Psoas muscle (tissue), 8 donors: Measurements from ENCODE around the gene EHD4. TPM values are rescaled to one million over a fixed set of nuclear protein-coding genes. Genes with fewer than 3 reads are reported as not detected.

Source experiments
- ATAC-seq, 4 donors: fragments of 200-7000 bp; cut with Tn5 transposase; one replicate each; pipeline ENCODE4 v1.9.1; 2020; ENCODE audit warnings: moderate library complexity in 3 of 4, mild to moderate bottlenecking in 2 of 4
- DNase-seq, 2 donors: peaks; one replicate each; pipeline ENCODE4 v3.0.0-alpha.2; 2020
- H3K27ac ChIP-seq: fragments of 200-600 bp; one replicate; pipeline ENCODE4 v1.8.0; 2022
- H3K27me3 ChIP-seq, 3 donors: fragments of 200-600 bp in 1 of 3; one replicate each; pipeline versions ENCODE4 v1.6.1 to v1.8.0; 2013 to 2022; ENCODE audit warnings: low read length in 2 of 3, mild to moderate bottlenecking in 2 of 3, moderate library complexity in 1 of 3; ENCODE audit not compliant: insufficient read depth in 3 of 3
- H3K36me3 ChIP-seq, 2 donors: fragments of 200-600 bp in 1 of 2; one replicate each; pipeline versions ENCODE4 v1.6.1 to v1.8.0; 2013 to 2022; ENCODE audit warnings: low read depth in 1 of 2, mild to moderate bottlenecking in 1 of 2, moderate library complexity in 1 of 2; ENCODE audit not compliant: insufficient read depth in 1 of 2
- H3K4me1 ChIP-seq: fragments of 200-600 bp; one replicate; pipeline ENCODE4 v1.8.0; 2022
- H3K4me3 ChIP-seq: fragments of 200-600 bp; one replicate; pipeline ENCODE4 v1.8.0; 2022; ENCODE audit warnings: mild to moderate bottlenecking
- H3K9me3 ChIP-seq: fragments of 200-600 bp; one replicate; pipeline ENCODE4 v1.8.0; 2022
- WGBS, 3 donors: extraction: QIAGEN DNeasy Blood & Tissue Kit; methylation state at CpG; one replicate each; pipeline versions ENCODE4 v1.1.6 to v1.1.7; 2013; 5-methylcytosine and 5-hydroxymethylcytosine counted together
- intact Hi-C, 2 donors: fragments of 100-400 bp; cut with DNase I; formaldehyde crosslinking; loops; one replicate each; pipeline versions ENCODE4 v1.11.0 to v1.14.2; 2022
- polyA plus RNA-seq, 3 donors: library from polyadenylated mRNA; stranded (reverse); fragments of 200-250 nt; gene quantifications; one replicate each; pipeline ENCODE4 v1.2.3, GENCODE V29; 2013
- total RNA-seq, 4 donors: library from RNA; stranded (reverse); fragmentation: NEBNext Ultra II Directional in 2 of 4; extraction: Animal tissue kit (Norgen Biotek cat#: 25700) in 2 of 4; gene quantifications; one replicate each; pipeline versions ENCODE4 v1.2.1 to v1.2.4, GENCODE V29; 2021 to 2023
- TF ChIP-seq, protein P1 (sequence below): fragments of 200-600 bp; IDR thresholded peaks from one replicate; pipeline ENCODE4 v1.8.0; 2022; ENCODE audit warnings: antibody characterized with exemption
- donor health status: healthy with polysubstance abuse.
- donor health status: DM: no; HTN: no; CAD: no; lungs with moderate emphysema.
- donor health status: Bipolar disorder and iron deficiency.
- donor health status: healthy.
- donor health status: DM: yes; HTN: yes; CAD: no.
- donor health status: DM: no; HTN: no; CAD: no.
- donor health status: DM: no; HTN: no; CAD: no.
- donor health status: DM: yes; HTN: yes; CAD: no.

The EHD4 gene
- total and polyA plus RNA-seq, 7 donors, result 1.7 to 9.6 (median 5.3) TPM

DNA sequence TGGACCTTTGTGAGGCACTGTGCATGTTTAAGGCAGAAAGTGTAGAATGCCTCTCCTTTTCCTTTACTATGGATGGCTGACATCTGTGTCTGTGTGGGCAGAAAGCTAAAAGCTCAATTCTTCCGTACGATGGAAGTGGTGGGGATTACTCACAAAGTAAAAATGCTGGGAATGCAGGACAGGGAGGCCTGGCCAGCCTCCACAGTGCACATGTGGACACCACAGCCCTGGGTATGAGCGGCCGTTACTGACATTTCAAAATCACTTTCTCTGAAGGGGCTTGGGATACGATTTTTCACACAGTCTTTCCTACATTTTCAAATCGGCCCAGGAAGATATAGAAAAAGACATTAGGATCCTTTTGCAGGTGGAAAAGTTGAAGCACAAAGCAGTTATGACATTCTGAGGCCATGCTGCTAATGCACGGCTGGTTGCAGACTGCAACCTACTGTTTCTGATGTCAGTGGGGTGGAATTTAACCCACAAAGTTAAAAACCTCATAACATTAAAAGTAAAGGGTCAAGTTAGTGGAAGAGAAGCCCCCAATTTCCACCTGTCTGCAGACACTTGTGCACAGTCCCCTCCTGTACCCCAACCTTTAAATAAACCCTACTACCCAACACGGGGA is 27.9 kb downstream of the EHD4 start:
- H3K4me3 ChIP-seq, result no peak overlapping the region
- no peaks in the 10 kb centered on the region for H3K36me3 ChIP-seq
- DNase-seq (peak; percentile 69 to 77), ATAC-seq (peak in 3 of 4 donors; percentile 52 to 67 (median 53))
- H3K9me3 ChIP-seq, result no peaks in the 10 kb centered on the region
- TF ChIP-seq, protein P1, sequence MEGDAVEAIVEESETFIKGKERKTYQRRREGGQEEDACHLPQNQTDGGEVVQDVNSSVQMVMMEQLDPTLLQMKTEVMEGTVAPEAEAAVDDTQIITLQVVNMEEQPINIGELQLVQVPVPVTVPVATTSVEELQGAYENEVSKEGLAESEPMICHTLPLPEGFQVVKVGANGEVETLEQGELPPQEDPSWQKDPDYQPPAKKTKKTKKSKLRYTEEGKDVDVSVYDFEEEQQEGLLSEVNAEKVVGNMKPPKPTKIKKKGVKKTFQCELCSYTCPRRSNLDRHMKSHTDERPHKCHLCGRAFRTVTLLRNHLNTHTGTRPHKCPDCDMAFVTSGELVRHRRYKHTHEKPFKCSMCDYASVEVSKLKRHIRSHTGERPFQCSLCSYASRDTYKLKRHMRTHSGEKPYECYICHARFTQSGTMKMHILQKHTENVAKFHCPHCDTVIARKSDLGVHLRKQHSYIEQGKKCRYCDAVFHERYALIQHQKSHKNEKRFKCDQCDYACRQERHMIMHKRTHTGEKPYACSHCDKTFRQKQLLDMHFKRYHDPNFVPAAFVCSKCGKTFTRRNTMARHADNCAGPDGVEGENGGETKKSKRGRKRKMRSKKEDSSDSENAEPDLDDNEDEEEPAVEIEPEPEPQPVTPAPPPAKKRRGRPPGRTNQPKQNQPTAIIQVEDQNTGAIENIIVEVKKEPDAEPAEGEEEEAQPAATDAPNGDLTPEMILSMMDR, result no peak
- no peaks in the 10 kb centered on the region for H3K27me3 ChIP-seq
- intact Hi-C loops, result no loop called here
- peaks cover 3% of the 10 kb centered on the region for H3K4me1 ChIP-seq
- peak overlapping the region; percentile 57 for H3K27ac ChIP-seq
- WGBS, 3 donors, result 47 to 61% (median 56%) methylated on average over 8 of the region's 8 CpGs

DNA sequence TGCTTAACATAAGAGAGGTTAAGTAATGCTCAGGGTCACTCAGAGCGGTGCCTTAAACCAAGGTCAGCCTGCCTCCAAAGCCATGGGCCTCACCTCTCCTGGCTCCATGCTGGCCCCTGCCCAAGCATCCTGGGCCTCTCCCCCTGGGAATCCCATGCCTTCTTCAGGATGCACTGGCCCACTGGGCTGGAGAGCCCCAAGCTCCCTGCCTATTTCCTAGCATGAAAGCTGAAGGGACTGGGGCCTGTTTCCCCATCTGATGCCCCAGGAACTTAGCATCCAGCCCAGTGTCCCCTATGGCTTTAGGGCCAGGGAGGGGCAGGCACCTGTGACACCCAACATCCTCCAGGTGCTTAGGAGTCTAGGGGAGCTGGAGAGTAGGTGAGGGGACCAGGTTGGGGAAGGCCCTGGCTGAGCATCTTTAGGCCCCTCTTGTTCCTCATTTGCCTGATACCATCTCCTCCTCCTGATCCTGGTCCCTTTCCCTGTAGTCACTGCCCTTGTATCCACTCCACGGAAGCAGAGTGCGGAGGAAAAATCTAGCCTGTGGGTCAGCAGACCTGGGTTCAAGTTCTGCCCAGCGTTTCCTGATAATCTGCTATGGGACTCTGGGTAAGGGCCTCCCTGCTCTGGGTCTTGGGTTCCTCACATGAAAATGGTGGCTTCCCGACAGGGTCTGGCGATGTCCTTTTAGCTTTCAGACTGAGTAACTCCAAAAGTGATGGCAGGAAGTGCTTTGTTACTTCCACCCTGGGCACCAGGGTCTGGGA is 28.6 kb downstream of the EHD4 start:
- H3K27ac ChIP-seq, result peak overlapping the region; percentile 57
- 80 to 90% (median 85%) methylated on average over 6 of the region's 6 CpGs for WGBS, 3 donors
- no peak overlapping the region for H3K4me3 ChIP-seq
- TF ChIP-seq, protein P1, result no peak
- peaks cover 3% of the 10 kb centered on the region for H3K4me1 ChIP-seq
- intact Hi-C loops, result no loop called here
- no peaks in the 10 kb centered on the region for H3K27me3 ChIP-seq
- ATAC-seq (no peak), DNase-seq (no peak)
- H3K36me3 ChIP-seq, result no peaks in the 10 kb centered on the region
- no peaks in the 10 kb centered on the region for H3K9me3 ChIP-seq

DNA sequence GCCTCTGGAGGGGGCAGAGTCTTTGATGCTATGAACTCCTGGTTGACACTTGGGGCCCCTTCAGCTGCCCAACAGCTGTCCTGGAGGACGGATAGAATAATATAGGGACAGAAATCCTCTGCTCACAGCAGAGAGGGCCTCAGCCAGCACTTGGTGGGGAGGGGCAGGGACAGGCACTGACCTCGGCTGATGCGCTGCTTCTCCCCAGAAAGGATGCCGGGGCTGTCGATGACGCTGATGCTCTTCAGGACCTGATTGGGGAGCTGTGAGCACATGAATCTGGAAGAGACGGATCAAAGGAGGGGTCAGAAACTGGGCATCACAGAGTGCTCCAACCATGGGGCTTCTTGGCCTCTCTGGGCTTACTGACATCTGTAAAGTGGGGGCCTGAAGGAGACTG is 29.5 kb downstream of the EHD4 start:
- intact Hi-C loops, result no loop called here
- no peaks in the 10 kb centered on the region for H3K36me3 ChIP-seq
- ATAC-seq (no peak), DNase-seq (no peak)
- no peak overlapping the region for H3K4me3 ChIP-seq
- H3K4me1 ChIP-seq, result peaks cover 3% of the 10 kb centered on the region
- H3K9me3 ChIP-seq, result no peaks in the 10 kb centered on the region
- 72 to 77% (median 74%) methylated on average over 7 of the region's 7 CpGs for WGBS, 3 donors
- H3K27me3 ChIP-seq, result no peaks in the 10 kb centered on the region
- TF ChIP-seq, protein P1, result no peak
- H3K27ac ChIP-seq, result no peak overlapping the region

DNA sequence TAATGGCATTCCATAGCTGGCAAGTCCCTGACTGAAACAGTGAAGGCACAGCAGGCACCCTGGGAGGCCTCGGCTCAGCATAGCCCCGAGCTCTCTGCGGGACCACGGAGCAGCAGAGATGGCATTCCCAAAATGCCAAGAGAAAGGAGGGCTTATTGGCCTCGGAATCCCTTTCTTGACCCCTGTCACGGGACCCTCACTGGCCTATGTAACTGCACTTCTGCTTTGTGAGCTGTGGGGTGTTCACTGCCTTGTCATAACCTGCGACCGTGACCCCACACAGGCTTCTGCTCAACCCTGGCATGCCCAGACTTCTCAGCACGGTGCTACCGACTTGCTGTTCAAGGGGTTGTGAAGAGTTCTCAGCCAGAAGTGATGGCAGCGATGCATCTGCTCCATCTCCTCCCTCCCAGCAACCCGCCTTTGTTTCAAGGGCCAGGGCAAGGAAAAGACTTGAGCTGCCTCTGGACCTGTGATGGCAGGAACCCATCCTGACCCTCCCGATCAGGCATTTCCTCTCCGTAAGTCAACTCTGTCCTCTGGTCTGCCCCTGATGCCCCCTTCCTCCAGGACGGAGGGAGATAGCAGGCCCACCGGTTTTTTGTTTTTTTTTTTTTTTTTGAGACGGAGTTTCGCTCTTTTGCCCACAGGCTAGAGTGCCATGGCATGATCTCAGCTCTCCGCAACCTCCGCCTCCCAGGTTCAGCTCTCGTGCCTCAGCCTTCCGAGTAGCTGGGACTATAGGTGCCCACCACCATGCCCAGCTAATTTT is 30.5 kb downstream of the EHD4 start:
- Histone ChIP-seq H3K4me1 (peaks cover 8% of the 10 kb centered on the region), H3K27me3 (no peaks in the 10 kb centered on the region), H3K9me3 (no peaks in the 10 kb centered on the region), H3K36me3 (no peaks in the 10 kb centered on the region), H3K4me3 (no peak overlapping the region), H3K27ac (no peak overlapping the region)
- 84 to 89% (median 86%) methylated on average over 22 of the region's 22 CpGs for WGBS, 3 donors
- intact Hi-C loops, result no loop called here
- ATAC-seq (no peak), DNase-seq (no peak)
- TF ChIP-seq, protein P1, result no peak
